ENCODE results near the gene AQP9.
"Not testable (repeated sequence)": the region's sequence is repeated elsewhere in the genome, so short reads cannot be mapped to it uniquely, and the experiment has no call there.

AQP9 gene

GRCh38 chr15:58209007-58209481 is 70.9 kb downstream of the AQP9 start:
- not testable (repeated sequence) for H3K4me3 ChIP-seq (ENCODE audit: low read depth, low read length); H3K36me3 ChIP-seq (ENCODE audit: control insufficient read depth, insufficient read depth, low read length); H3K9ac ChIP-seq (ENCODE audit: low read depth, low read length); H3K4me1 ChIP-seq (ENCODE audit: control insufficient read depth, insufficient read depth, low read length); H3K27ac ChIP-seq (ENCODE audit: low read depth, low read length); H3K27me3 ChIP-seq (ENCODE audit: control insufficient read depth, insufficient read depth, low read length); H3K9me3 ChIP-seq (ENCODE audit: control insufficient read depth, insufficient read depth, low read length)

DNA sequence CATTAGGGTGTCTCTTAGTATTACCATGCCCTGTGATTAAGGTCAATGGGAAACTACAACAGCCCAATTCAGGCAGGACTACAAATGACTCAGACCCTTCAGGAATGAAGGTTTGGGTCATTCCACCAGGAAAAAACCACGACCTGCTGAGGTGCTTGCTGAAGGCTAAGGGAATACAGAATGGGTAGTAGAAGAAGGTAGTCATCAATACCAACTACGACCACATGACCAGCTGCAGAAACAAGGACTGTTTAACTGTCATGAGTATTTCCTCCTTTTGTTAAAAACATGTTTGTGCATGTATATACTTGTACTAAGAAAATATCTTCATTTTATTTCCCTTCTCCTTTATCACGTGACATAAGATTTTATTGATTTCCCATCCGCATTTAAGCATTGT is 71.8 kb downstream of the AQP9 start:
- H3K4me1 ChIP-seq (ENCODE audit: control insufficient read depth, insufficient read depth, low read length); H3K9me3 ChIP-seq (ENCODE audit: control insufficient read depth, insufficient read depth, low read length); H3K4me3 ChIP-seq (ENCODE audit: low read depth, low read length); H3K27ac ChIP-seq (ENCODE audit: low read depth, low read length); H3K27me3 ChIP-seq (ENCODE audit: control insufficient read depth, insufficient read depth, low read length); H3K9ac ChIP-seq (ENCODE audit: low read depth, low read length); H3K36me3 ChIP-seq (ENCODE audit: control insufficient read depth, insufficient read depth, low read length): not testable (repeated sequence)

- no peak overlapping the region for H3K27ac ChIP-seq (ENCODE audit: low read depth, low read length)
- H3K27me3 ChIP-seq (ENCODE audit: control insufficient read depth, insufficient read depth, low read length) = no peaks in the 10 kb centered on the region
- H3K4me1 ChIP-seq (ENCODE audit: control insufficient read depth, insufficient read depth, low read length) = no peaks in the 10 kb centered on the region
- no peaks in the 10 kb centered on the region for H3K36me3 ChIP-seq (ENCODE audit: control insufficient read depth, insufficient read depth, low read length)
- H3K9me3 ChIP-seq (ENCODE audit: control insufficient read depth, insufficient read depth, low read length) = no peaks in the 10 kb centered on the region
- H3K9ac ChIP-seq (ENCODE audit: low read depth, low read length) = no peak overlapping the region
- H3K4me3 ChIP-seq (ENCODE audit: low read depth, low read length) = no peak overlapping the region
Observed at GRCh38 chr15:58212909-58213526, 74.8 kb downstream of the AQP9 start.

GRCh38 chr15:58213587-58214338 is 75.6 kb downstream of the AQP9 start:
- Histone ChIP-seq H3K9me3 (ENCODE audit: control insufficient read depth, insufficient read depth, low read length) (no peaks in the 10 kb centered on the region), H3K4me1 (ENCODE audit: control insufficient read depth, insufficient read depth, low read length) (no peaks in the 10 kb centered on the region), H3K4me3 (ENCODE audit: low read depth, low read length) (no peak overlapping the region), H3K36me3 (ENCODE audit: control insufficient read depth, insufficient read depth, low read length) (no peaks in the 10 kb centered on the region), H3K9ac (ENCODE audit: low read depth, low read length) (no peak overlapping the region), H3K27me3 (ENCODE audit: control insufficient read depth, insufficient read depth, low read length) (no peaks in the 10 kb centered on the region), H3K27ac (ENCODE audit: low read depth, low read length) (no peak overlapping the region)

DNA sequence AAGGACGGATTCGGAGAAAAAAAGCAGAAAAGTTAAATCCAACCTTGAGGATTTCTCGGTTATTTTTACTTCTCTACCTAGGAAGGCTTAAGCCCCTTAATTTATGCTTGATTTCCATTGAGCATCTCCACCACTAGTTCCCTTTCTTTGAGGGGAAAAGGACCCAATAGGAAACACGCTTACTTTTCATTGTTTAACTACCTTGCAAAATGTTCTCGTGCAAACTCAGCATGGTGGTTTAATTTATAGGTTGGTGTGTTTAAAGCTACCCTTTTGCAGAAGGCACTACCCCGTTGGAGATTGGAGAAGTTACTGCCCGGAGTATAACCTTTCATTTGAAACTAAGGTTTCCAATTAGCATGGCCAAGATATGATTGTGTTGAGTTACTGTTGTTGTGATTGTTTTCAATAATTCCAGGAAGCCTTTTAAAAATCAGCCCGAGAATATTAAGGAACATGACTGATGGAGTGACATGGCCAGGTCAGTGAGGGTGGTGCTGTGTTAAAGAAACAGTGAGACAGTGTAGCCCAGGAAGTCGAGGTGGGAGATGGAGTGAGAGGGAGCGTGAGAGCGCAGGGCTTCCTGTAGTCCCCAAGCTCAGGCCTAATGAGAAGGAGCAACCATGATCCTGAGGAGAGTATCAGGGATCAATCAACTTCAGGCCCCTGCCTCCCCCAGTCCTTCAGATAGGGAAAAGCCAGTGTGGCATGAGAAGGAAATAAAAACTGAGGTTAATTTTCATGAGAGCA is 76.6 kb downstream of the AQP9 start:
- Histone ChIP-seq H3K36me3 (ENCODE audit: control insufficient read depth, insufficient read depth, low read length) (no peaks in the 10 kb centered on the region), H3K9me3 (ENCODE audit: control insufficient read depth, insufficient read depth, low read length) (no peaks in the 10 kb centered on the region), H3K27me3 (ENCODE audit: control insufficient read depth, insufficient read depth, low read length) (no peaks in the 10 kb centered on the region), H3K4me1 (ENCODE audit: control insufficient read depth, insufficient read depth, low read length) (no peaks in the 10 kb centered on the region), H3K27ac (ENCODE audit: low read depth, low read length) (no peak overlapping the region), H3K4me3 (ENCODE audit: low read depth, low read length) (no peak overlapping the region), H3K9ac (ENCODE audit: low read depth, low read length) (no peak overlapping the region)

- H3K4me1 ChIP-seq (ENCODE audit: control insufficient read depth, insufficient read depth, low read length) = no peaks in the 10 kb centered on the region
- H3K27ac ChIP-seq (ENCODE audit: low read depth, low read length) = no peak overlapping the region
- no peaks in the 10 kb centered on the region for H3K36me3 ChIP-seq (ENCODE audit: control insufficient read depth, insufficient read depth, low read length)
- H3K27me3 ChIP-seq (ENCODE audit: control insufficient read depth, insufficient read depth, low read length) = no peaks in the 10 kb centered on the region
- no peak overlapping the region for H3K4me3 ChIP-seq (ENCODE audit: low read depth, low read length)
- no peaks in the 10 kb centered on the region for H3K9me3 ChIP-seq (ENCODE audit: control insufficient read depth, insufficient read depth, low read length)
- H3K9ac ChIP-seq (ENCODE audit: low read depth, low read length) = no peak overlapping the region
Observed at GRCh38 chr15:58217460-58217859, 79.3 kb downstream of the AQP9 start.

- no peak overlapping the region for H3K9ac ChIP-seq (ENCODE audit: low read depth, low read length)
- H3K4me1 ChIP-seq (ENCODE audit: control insufficient read depth, insufficient read depth, low read length) = no peaks in the 10 kb centered on the region
- no peak overlapping the region for H3K27ac ChIP-seq (ENCODE audit: low read depth, low read length)
- no peaks in the 10 kb centered on the region for H3K27me3 ChIP-seq (ENCODE audit: control insufficient read depth, insufficient read depth, low read length)
- H3K9me3 ChIP-seq (ENCODE audit: control insufficient read depth, insufficient read depth, low read length) = no peaks in the 10 kb centered on the region
- no peak overlapping the region for H3K4me3 ChIP-seq (ENCODE audit: low read depth, low read length)
- no peaks in the 10 kb centered on the region for H3K36me3 ChIP-seq (ENCODE audit: control insufficient read depth, insufficient read depth, low read length)
Observed at GRCh38 chr15:58221591-58222241, 83.5 kb downstream of the AQP9 start.

DNA sequence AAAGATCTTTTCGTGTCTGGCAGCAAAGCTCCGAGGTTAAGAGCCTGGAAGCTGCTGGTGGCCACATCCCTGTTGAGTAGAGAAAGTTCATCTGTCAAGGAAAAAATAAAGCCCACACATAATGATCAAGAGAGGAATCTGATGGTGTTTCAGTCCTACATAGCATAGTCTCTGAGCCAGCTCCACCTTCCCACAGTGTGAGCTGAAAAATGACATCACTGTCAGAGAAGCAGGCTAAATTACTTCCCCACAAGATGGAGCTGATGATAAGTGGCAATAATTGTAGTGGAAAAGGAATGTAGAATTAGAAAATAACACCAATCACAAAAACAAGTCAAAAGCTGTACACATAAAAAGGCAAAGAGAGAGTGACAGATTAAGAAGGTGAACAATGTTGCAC is 84.5 kb downstream of the AQP9 start:
- Histone ChIP-seq H3K27me3 (ENCODE audit: control insufficient read depth, insufficient read depth, low read length) (no peaks in the 10 kb centered on the region), H3K4me3 (ENCODE audit: low read depth, low read length) (no peak overlapping the region), H3K9ac (ENCODE audit: low read depth, low read length) (no peak overlapping the region), H3K9me3 (ENCODE audit: control insufficient read depth, insufficient read depth, low read length) (no peaks in the 10 kb centered on the region), H3K36me3 (ENCODE audit: control insufficient read depth, insufficient read depth, low read length) (no peaks in the 10 kb centered on the region), H3K4me1 (ENCODE audit: control insufficient read depth, insufficient read depth, low read length) (no peaks in the 10 kb centered on the region), H3K27ac (ENCODE audit: low read depth, low read length) (no peak overlapping the region)

GRCh38 chr15:58223432-58223831 is 85.3 kb downstream of the AQP9 start:
- Histone ChIP-seq H3K4me1 (ENCODE audit: control insufficient read depth, insufficient read depth, low read length) (peaks cover 6% of the 10 kb centered on the region), H3K9me3 (ENCODE audit: control insufficient read depth, insufficient read depth, low read length) (no peaks in the 10 kb centered on the region), H3K27me3 (ENCODE audit: control insufficient read depth, insufficient read depth, low read length) (no peaks in the 10 kb centered on the region), H3K27ac (ENCODE audit: low read depth, low read length) (no peak overlapping the region), H3K4me3 (ENCODE audit: low read depth, low read length) (no peak overlapping the region), H3K9ac (ENCODE audit: low read depth, low read length) (no peak overlapping the region), H3K36me3 (ENCODE audit: control insufficient read depth, insufficient read depth, low read length) (no peaks in the 10 kb centered on the region)

DNA sequence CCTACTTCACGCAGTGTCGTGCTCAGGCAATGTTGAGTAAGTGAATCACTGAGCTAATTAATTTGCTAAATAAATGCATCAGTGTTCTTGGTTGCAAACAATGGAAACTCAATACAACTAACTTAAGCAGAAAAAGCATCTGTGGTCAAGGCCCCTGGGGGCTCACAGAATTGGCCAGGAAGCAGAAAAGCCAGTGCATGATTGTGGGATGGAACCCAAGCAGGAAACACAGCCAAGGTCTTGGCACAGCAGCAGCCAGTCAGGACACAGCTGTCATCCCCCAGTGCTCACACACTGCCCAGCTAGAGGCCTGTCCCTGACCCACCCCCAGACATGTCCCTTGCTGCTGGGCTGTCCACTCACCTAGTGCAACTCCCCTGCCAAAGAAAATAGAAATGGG is 85.9 kb downstream of the AQP9 start:
- Histone ChIP-seq H3K9ac (ENCODE audit: low read depth, low read length) (no peak overlapping the region), H3K4me3 (ENCODE audit: low read depth, low read length) (no peak overlapping the region), H3K4me1 (ENCODE audit: control insufficient read depth, insufficient read depth, low read length) (peaks cover 13% of the 10 kb centered on the region), H3K27me3 (ENCODE audit: control insufficient read depth, insufficient read depth, low read length) (no peaks in the 10 kb centered on the region), H3K27ac (ENCODE audit: low read depth, low read length) (no peak overlapping the region), H3K36me3 (ENCODE audit: control insufficient read depth, insufficient read depth, low read length) (no peaks in the 10 kb centered on the region), H3K9me3 (ENCODE audit: control insufficient read depth, insufficient read depth, low read length) (no peaks in the 10 kb centered on the region)

Data from HUES48 (cell line).